MM.1S (cell line): ENCODE data around the gene AVPR1B.

ENCODE experiments used
- DNase-seq: peaks from one replicate; pipeline ENCODE4 v3.0.0-alpha.2; 2015
- H2AFZ ChIP-seq: fragments of 300-600 bp; sonication (generic); 2 replicates; pipeline ENCODE4 v1.6.0; 2016; ENCODE audit warnings: antibody characterized with exemption, low read length
- H3F3A ChIP-seq: fragments of 300-600 bp; sonication (generic); 2 replicates; pipeline ENCODE4 v1.6.1; 2016; ENCODE audit warnings: mild to moderate bottlenecking, antibody characterized with exemption, low read length, moderate library complexity, mixed read lengths; ENCODE audit not compliant: insufficient read depth
- H3K27ac ChIP-seq: fragments of 300-600 bp; sonication (generic); 2 replicates; pipeline ENCODE4 v1.5.1; 2016; ENCODE audit warnings: mild to moderate bottlenecking, low read length
- H3K27me3 ChIP-seq: fragments of 300-600 bp; sonication (generic); replicated peaks from 2 replicates; pipeline ENCODE4 v1.6.0; 2016; ENCODE audit warnings: low read length; ENCODE audit not compliant: insufficient read depth
- H3K36me3 ChIP-seq: fragments of 300-600 bp; sonication (generic); replicated peaks from 2 replicates; pipeline ENCODE4 v1.6.1; 2016; ENCODE audit warnings: mild to moderate bottlenecking, low read length, mixed read lengths; ENCODE audit not compliant: insufficient read depth
- H3K4me1 ChIP-seq: fragments of 300-600 bp; sonication (generic); 2 replicates; pipeline ENCODE4 v1.6.1; 2016; ENCODE audit warnings: low read length, mixed read lengths
- H3K4me2 ChIP-seq: fragments of 300-600 bp; sonication (generic); 2 replicates; pipeline ENCODE4 v1.6.0; 2016; ENCODE audit warnings: low read depth, low read length
- H3K4me3 ChIP-seq: fragments of 300-600 bp; sonication (generic); 2 replicates; pipeline ENCODE4 v1.5.1; 2016; ENCODE audit warnings: low read length, mixed read lengths
- H3K79me2 ChIP-seq: fragments of 300-600 bp; sonication (generic); 2 replicates; pipeline ENCODE4 v1.6.1; 2016; ENCODE audit warnings: mixed run types, low read length, mixed read lengths
- H3K9ac ChIP-seq: fragments of 300-600 bp; sonication (generic); 2 replicates; pipeline ENCODE4 v1.6.1; 2016; ENCODE audit warnings: low read length, mixed read lengths
- H3K9me2 ChIP-seq: fragments of 300-600 bp; sonication (generic); replicated peaks from 2 replicates; pipeline ENCODE4 v1.6.1; 2016; ENCODE audit warnings: mild to moderate bottlenecking, low read length, mixed read lengths; ENCODE audit not compliant: insufficient read depth
- H3K9me3 ChIP-seq: fragments of 300-600 bp; sonication (generic); replicated peaks from 2 replicates; pipeline ENCODE4 v1.6.1; 2016; ENCODE audit warnings: mild to moderate bottlenecking, low read length, mixed read lengths; ENCODE audit not compliant: insufficient read depth
- H4K20me1 ChIP-seq: fragments of 300-600 bp; sonication (generic); 2 replicates; pipeline ENCODE4 v1.6.1; 2016; ENCODE audit warnings: mild to moderate bottlenecking, low read length, moderate library complexity, mixed read lengths; ENCODE audit not compliant: insufficient read depth
- CTCF ChIP-seq: fragments of 300-600 bp; sonication (generic); IDR thresholded peaks from 2 replicates; pipeline ENCODE4 v1.5.1; 2016; ENCODE audit warnings: antibody characterized with exemption, low read length, mixed read lengths
- EZH2 ChIP-seq: fragments of 300-600 bp; sonication (generic); optimal IDR thresholded peaks from 2 replicates; pipeline ENCODE3; 2017; ENCODE audit warnings: low read depth, mild to moderate bottlenecking, antibody characterized with exemption, low read length, mixed read lengths
- EZH2phosphoT487 ChIP-seq: fragments of 300-600 bp; sonication (generic); IDR thresholded peaks from 2 replicates; pipeline ENCODE4 v1.6.1; 2018; ENCODE audit warnings: antibody characterized with exemption, low read length

Gene AVPR1B

GRCh38 chr1:206098242-206098919, 18.8 kb downstream of the AVPR1B start:
- no peaks in the 10 kb centered on the region for H3K27me3 ChIP-seq
- no peaks in the 10 kb centered on the region for H3K4me1 ChIP-seq
- H3K9me3 ChIP-seq, result no peaks in the 10 kb centered on the region
- H3K9me2 ChIP-seq, result no peaks in the 10 kb centered on the region
- H3K4me3 ChIP-seq, result no peak overlapping the region
- TF ChIP-seq EZH2phosphoT487, result no peak
- no peak for TF ChIP-seq EZH2
- TF ChIP-seq CTCF, result no peak
- no peak for DNase-seq
- H2AFZ ChIP-seq, result no peak overlapping the region
- H3K36me3 ChIP-seq, result no peaks in the 10 kb centered on the region
- no peaks in the 10 kb centered on the region for H4K20me1 ChIP-seq
- no peak overlapping the region for H3K4me2 ChIP-seq
- no peak overlapping the region for H3K27ac ChIP-seq
- H3K79me2 ChIP-seq, result no peaks in the 10 kb centered on the region
- H3F3A ChIP-seq, result no peaks in the 10 kb centered on the region
- H3K9ac ChIP-seq, result no peak overlapping the region

- Histone ChIP-seq H3K36me3 (no peaks in the 10 kb centered on the region), H4K20me1 (no peaks in the 10 kb centered on the region), H3K4me3 (no peak overlapping the region), H3K27ac (no peak overlapping the region), H3K9ac (no peak overlapping the region), H3K79me2 (no peaks in the 10 kb centered on the region), H3F3A (no peaks in the 10 kb centered on the region), H2AFZ (no peak overlapping the region), H3K9me2 (no peaks in the 10 kb centered on the region), H3K9me3 (no peaks in the 10 kb centered on the region), H3K4me1 (no peaks in the 10 kb centered on the region), H3K4me2 (no peak overlapping the region), H3K27me3 (no peaks in the 10 kb centered on the region)
- TF ChIP-seq CTCF, result no peak
- no peak for TF ChIP-seq EZH2
- no peak for TF ChIP-seq EZH2phosphoT487
- no peak for DNase-seq
These were observed 19.8 kb downstream of the AVPR1B start for GRCh38 chr1:206097381-206097780.

- H3K79me2 ChIP-seq, result no peaks in the 10 kb centered on the region
- no peaks in the 10 kb centered on the region for H3F3A ChIP-seq
- no peak overlapping the region for H3K27ac ChIP-seq
- no peaks in the 10 kb centered on the region for H4K20me1 ChIP-seq
- H3K9me2 ChIP-seq, result no peaks in the 10 kb centered on the region
- H2AFZ ChIP-seq, result no peak overlapping the region
- no peak overlapping the region for H3K4me2 ChIP-seq
- H3K9ac ChIP-seq, result no peak overlapping the region
- no peaks in the 10 kb centered on the region for H3K27me3 ChIP-seq
- no peaks in the 10 kb centered on the region for H3K36me3 ChIP-seq
- H3K9me3 ChIP-seq, result no peaks in the 10 kb centered on the region
- H3K4me3 ChIP-seq, result no peak overlapping the region
- TF ChIP-seq CTCF (no peak), EZH2phosphoT487 (no peak), EZH2 (no peak)
- DNase-seq, result no peak
- H3K4me1 ChIP-seq, result no peaks in the 10 kb centered on the region
These were observed 23.2 kb downstream of the AVPR1B start for GRCh38 chr1:206094024-206094423.
